KOPT-K1 (cell line): ENCODE results near the gene DNAH1.

ENCODE experiments used
- H3K27ac ChIP-seq: fragments of 200-600 bp; sonication (generic); 2 replicates; pipeline ENCODE4 v1.5.1; 2016; ENCODE audit warnings: antibody characterized with exemption, mild to moderate bottlenecking, low read depth, low read length; ENCODE audit not compliant: poor library complexity, severe bottlenecking
- H3K36me3 ChIP-seq: fragments of 200-600 bp; sonication (generic); 2 replicates; pipeline ENCODE4 v1.5.1; 2017; ENCODE audit warnings: antibody characterized with exemption, mild to moderate bottlenecking, low read length, moderate library complexity; ENCODE audit not compliant: insufficient read depth
- H3K9me3 ChIP-seq: fragments of 200-600 bp; sonication (generic); 2 replicates; pipeline ENCODE4 v1.5.1; 2017; ENCODE audit warnings: antibody characterized with exemption, low read length, mild to moderate bottlenecking; ENCODE audit not compliant: insufficient read depth, poor library complexity, severe bottlenecking

Gene DNAH1

GRCh38 chr3:52446042-52446441, 129.9 kb downstream of the DNAH1 start:
- H3K27ac ChIP-seq, result no peak overlapping the region
- no peaks in the 10 kb centered on the region for H3K9me3 ChIP-seq
- no peaks in the 10 kb centered on the region for H3K36me3 ChIP-seq

- H3K9me3 ChIP-seq, result no peaks in the 10 kb centered on the region
- H3K27ac ChIP-seq, result no peak overlapping the region
- no peaks in the 10 kb centered on the region for H3K36me3 ChIP-seq
Observed at GRCh38 chr3:52446631-52447511, 130.8 kb downstream of the DNAH1 start.

DNA sequence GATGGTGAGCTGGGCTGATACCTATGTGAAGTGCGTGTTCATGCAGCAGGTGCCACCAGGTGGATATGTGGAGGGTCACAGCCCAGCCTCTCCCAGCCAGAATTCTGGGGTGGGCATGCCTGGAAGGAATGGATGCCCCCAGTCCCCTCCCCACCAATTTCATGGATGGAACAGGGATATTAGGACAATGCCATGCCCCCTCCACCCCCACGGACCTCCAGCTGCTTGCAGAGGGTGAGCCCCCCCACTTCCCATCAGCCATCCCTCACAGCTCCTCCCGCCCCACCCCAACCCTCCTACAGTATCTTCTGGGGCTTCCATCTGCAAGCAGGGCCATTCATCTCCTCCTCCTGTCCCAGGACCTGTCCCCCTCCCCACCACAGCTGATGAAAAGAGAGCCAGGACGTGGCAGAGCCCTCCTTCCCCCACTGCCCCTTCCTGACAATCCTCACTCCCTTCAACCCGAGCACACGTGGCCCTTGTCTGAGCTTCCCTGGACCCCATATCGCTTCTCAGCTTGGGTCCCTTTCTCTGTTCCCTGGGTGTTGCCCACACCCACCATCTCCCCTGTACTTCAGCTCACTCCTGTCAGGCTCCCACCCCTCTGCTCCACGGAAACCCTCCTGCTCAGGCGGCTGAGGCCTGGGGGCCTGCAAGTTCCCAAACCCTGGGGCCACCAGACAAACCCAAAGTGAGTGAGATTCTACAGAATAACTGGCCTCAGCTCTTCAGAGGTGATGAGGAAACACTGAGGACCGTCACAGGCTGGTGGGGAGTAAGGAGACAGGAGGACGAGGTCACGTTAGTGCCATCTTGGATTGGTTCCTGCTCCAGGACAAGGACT, 131.6 kb downstream of the DNAH1 start:
- H3K27ac ChIP-seq, result no peak overlapping the region
- H3K9me3 ChIP-seq, result no peaks in the 10 kb centered on the region
- no peaks in the 10 kb centered on the region for H3K36me3 ChIP-seq
